H9 (cell line): ENCODE measurements around the gene PCDH9. TPM values are rescaled to one million over a fixed set of nuclear protein-coding genes. Genes with fewer than 3 reads are reported as not detected.

Experiments used
- DNase-seq: peaks from one replicate; pipeline ENCODE4 v3.0.0-alpha.2; 2017
- H2AFZ ChIP-seq: one replicate; pipeline ENCODE4 v1.6.1; 2013; ENCODE audit warnings: mild to moderate bottlenecking, low read length, control low read depth, moderate library complexity
- H2AK5ac ChIP-seq: 2 replicates; pipeline ENCODE4 v1.6.1; 2013; ENCODE audit warnings: low read length, control low read depth, mixed read lengths; ENCODE audit not compliant: insufficient read length
- H2BK120ac ChIP-seq: one replicate; pipeline ENCODE4 v1.6.1; 2013; ENCODE audit warnings: low read depth, mild to moderate bottlenecking, low read length, control low read depth, inconsistent platforms; ENCODE audit not compliant: poor library complexity, severe bottlenecking
- H2BK12ac ChIP-seq: 2 replicates; pipeline ENCODE4 v1.6.1; 2013; ENCODE audit warnings: low read length, control low read depth, mixed read lengths, low read depth; ENCODE audit not compliant: insufficient read length
- H2BK15ac ChIP-seq: 2 replicates; pipeline ENCODE4 v1.6.1; 2013; ENCODE audit warnings: low read depth, low read length, control low read depth
- H2BK20ac ChIP-seq: one replicate; pipeline ENCODE4 v1.6.1; 2013; ENCODE audit warnings: low read depth, mild to moderate bottlenecking, low read length, control low read depth, inconsistent platforms; ENCODE audit not compliant: poor library complexity, severe bottlenecking
- H2BK5ac ChIP-seq: 2 replicates; pipeline ENCODE4 v1.6.1; 2013; ENCODE audit warnings: low read length, control low read depth, mixed read lengths; ENCODE audit not compliant: insufficient read length
- H3K14ac ChIP-seq: 2 replicates; pipeline ENCODE4 v1.6.1; 2013; ENCODE audit warnings: low read length, control low read depth; ENCODE audit not compliant: insufficient read depth
- H3K18ac ChIP-seq: 2 replicates; pipeline ENCODE4 v1.6.1; 2013; ENCODE audit warnings: low read depth, mild to moderate bottlenecking, mixed read lengths, low read length, control low read depth; ENCODE audit not compliant: insufficient read length
- H3K23ac ChIP-seq: 2 replicates; pipeline ENCODE4 v1.6.1; 2013; ENCODE audit warnings: low read length, control low read depth, mixed read lengths, low read depth; ENCODE audit not compliant: insufficient read length
- H3K23me2 ChIP-seq: 2 replicates; pipeline ENCODE4 v1.6.1; 2013; ENCODE audit warnings: low read depth, mild to moderate bottlenecking, mixed read lengths, low read length, control low read depth; ENCODE audit not compliant: insufficient read length, poor library complexity, severe bottlenecking
- H3K27ac ChIP-seq: 2 replicates; pipeline ENCODE4 v1.5.1; 2013; ENCODE audit warnings: low read length, control low read depth, mixed read lengths, low read depth; ENCODE audit not compliant: insufficient read length
- H3K27me3 ChIP-seq: 2 replicates; pipeline ENCODE4 v1.6.1; 2013; ENCODE audit warnings: low read length, control low read depth, inconsistent platforms; ENCODE audit not compliant: insufficient read depth
- H3K4ac ChIP-seq: 2 replicates; pipeline ENCODE4 v1.6.1; 2013; ENCODE audit warnings: low read depth, mild to moderate bottlenecking, control low read depth, inconsistent platforms, low read length, moderate library complexity
- H3K4me1 ChIP-seq: 2 replicates; pipeline ENCODE4 v1.6.1; 2013; ENCODE audit warnings: low read length, control low read depth, inconsistent platforms; ENCODE audit not compliant: insufficient read depth
- H3K4me2 ChIP-seq: 2 replicates; pipeline ENCODE4 v1.6.1; 2013; ENCODE audit warnings: low read length, control low read depth, mixed read lengths; ENCODE audit not compliant: insufficient read length, insufficient read depth
- H3K56ac ChIP-seq: 2 replicates; pipeline ENCODE4 v1.6.1; 2013; ENCODE audit warnings: low read depth, mild to moderate bottlenecking, mixed read lengths, low read length, control low read depth; ENCODE audit not compliant: insufficient read length
- H3K79me1 ChIP-seq: 2 replicates; pipeline ENCODE4 v1.6.1; 2013; ENCODE audit warnings: low read depth, mild to moderate bottlenecking, moderate library complexity, low read length, control low read depth, inconsistent platforms; ENCODE audit not compliant: insufficient read depth, poor library complexity, severe bottlenecking
- H3K79me2 ChIP-seq: 2 replicates; pipeline ENCODE4 v1.6.1; 2013; ENCODE audit warnings: low read length, control low read depth, inconsistent platforms; ENCODE audit not compliant: insufficient read depth
- H3K9ac ChIP-seq: 2 replicates; pipeline ENCODE4 v1.6.1; 2013; ENCODE audit warnings: low read length, control low read depth, mixed read lengths; ENCODE audit not compliant: insufficient read length; ENCODE audit errors: extremely low read depth
- H3K9me3 ChIP-seq: one replicate; pipeline ENCODE4 v1.6.1; 2013; ENCODE audit warnings: low read depth, low read length, inconsistent platforms; ENCODE audit not compliant: control insufficient read depth
- H3T11ph ChIP-seq: one replicate; pipeline ENCODE4 v1.6.1; 2013; ENCODE audit warnings: mild to moderate bottlenecking, low read length, control low read depth, inconsistent platforms
- H4K20me1 ChIP-seq: one replicate; pipeline ENCODE4 v1.6.1; 2013; ENCODE audit not compliant: control insufficient read depth, insufficient read length, insufficient read depth
- H4K5ac ChIP-seq: 2 replicates; pipeline ENCODE4 v1.6.1; 2013; ENCODE audit warnings: low read depth, mild to moderate bottlenecking, mixed read lengths, low read length, control low read depth; ENCODE audit not compliant: insufficient read length
- H4K8ac ChIP-seq: replicated peaks from 2 replicates; pipeline ENCODE4 v1.6.1; 2013; ENCODE audit warnings: low read length, control low read depth, mixed read lengths, low read depth; ENCODE audit not compliant: insufficient read length
- H4K91ac ChIP-seq: 2 replicates; pipeline ENCODE4 v1.6.1; 2013; ENCODE audit warnings: low read depth, mild to moderate bottlenecking, moderate library complexity, mixed read lengths, low read length, control low read depth; ENCODE audit not compliant: insufficient read length
- H3K27ac Mint-ChIP-seq, 3 experiments: 2 replicates in 2 of 3; 3 replicates in 1 of 3; pipeline ENCODE4 v1.8.0; 2020 to 2021; ENCODE audit warnings: mixed read lengths in 3 of 3, mild to moderate bottlenecking in 1 of 3, moderate library complexity in 1 of 3
- H3K27me3 Mint-ChIP-seq: 2 replicates; pipeline ENCODE4 v1.8.0; 2021; ENCODE audit warnings: low read depth, mild to moderate bottlenecking, moderate library complexity, mixed read lengths
- H3K36me3 Mint-ChIP-seq, 3 experiments: 2 replicates in 2 of 3; 3 replicates in 1 of 3; pipeline ENCODE4 v1.8.0; 2020 to 2021; ENCODE audit warnings: low read depth in 3 of 3, mixed read lengths in 3 of 3; ENCODE audit not compliant: insufficient read depth in 1 of 3
- H3K4me1 Mint-ChIP-seq, 2 experiments: 2 replicates each; pipeline ENCODE4 v1.8.0; 2020; ENCODE audit warnings: mixed read lengths in 2 of 2
- H3K4me3 Mint-ChIP-seq, 2 experiments: 2 replicates in 1 of 2; 3 replicates in 1 of 2; pipeline ENCODE4 v1.8.0; 2020 to 2021; ENCODE audit warnings: mild to moderate bottlenecking in 2 of 2, mixed read lengths in 2 of 2, moderate library complexity in 1 of 2
- H3K9me3 Mint-ChIP-seq, 2 experiments: 2 replicates in 1 of 2; 3 replicates in 1 of 2; pipeline ENCODE4 v1.8.0; 2020; ENCODE audit warnings: mild to moderate bottlenecking in 2 of 2, mixed read lengths in 2 of 2, moderate library complexity in 1 of 2
- total RNA-seq: library from RNA; stranded (reverse); gene quantifications from 2 replicates; pipeline ENCODE4 v1.2.1, GENCODE V29; 2021
- TF ChIP-seq, protein P1 (sequence below): fragments of 200-600 bp; sonication (generic); conservative IDR thresholded peaks from 3 replicates; pipeline ENCODE4 v1.8.0; 2021; ENCODE audit warnings: antibody characterized with exemption, mild to moderate bottlenecking

PCDH9 gene
- total RNA-seq, 1 experiment from 2014 or later, result 0.11 TPM

DNA sequence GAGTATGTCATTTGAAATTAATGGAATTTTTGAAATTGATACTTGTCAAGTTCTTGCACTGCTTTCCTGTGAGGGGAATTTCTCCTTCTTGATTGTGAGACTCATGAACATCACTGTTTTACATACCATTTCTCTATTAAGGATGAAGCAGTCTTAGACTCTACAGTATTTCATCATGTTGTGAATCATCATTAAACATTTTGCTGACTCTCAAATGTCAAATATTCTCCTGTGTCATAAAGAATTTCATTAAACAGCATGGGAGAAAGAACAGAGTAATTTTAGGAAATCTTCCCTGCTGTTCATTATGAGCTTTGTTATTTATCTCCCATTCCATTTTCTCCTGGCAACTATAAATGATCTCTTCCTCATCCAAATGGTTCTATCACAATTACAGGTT lies 729.0 kb downstream of the PCDH9 start:
- Histone ChIP-seq H2AFZ (no peak overlapping the region), H4K91ac (no peak overlapping the region), H3T11ph (no peak overlapping the region), H4K8ac (no peak overlapping the region), H3K23ac (no peak overlapping the region), H2BK120ac (no peak overlapping the region), H3K14ac (no peak overlapping the region), H3K4me1 (no peaks in the 10 kb centered on the region), H3K23me2 (no peaks in the 10 kb centered on the region), H3K9ac (no peak overlapping the region), H2BK5ac (no peak overlapping the region), H3K79me2 (no peaks in the 10 kb centered on the region), H2BK20ac (no peak overlapping the region), H4K5ac (no peak overlapping the region), H3K27ac (no peak overlapping the region), H3K79me1 (no peaks in the 10 kb centered on the region), H2AK5ac (no peak overlapping the region), H3K18ac (no peak overlapping the region), H2BK12ac (no peak overlapping the region), H3K56ac (no peak overlapping the region), H3K4me2 (no peak overlapping the region), H4K20me1 (no peaks in the 10 kb centered on the region), H3K9me3 (no peaks in the 10 kb centered on the region), H3K27me3 (no peaks in the 10 kb centered on the region), H3K4ac (no peak overlapping the region), H2BK15ac (no peak overlapping the region)
- Mint-ChIP-seq H3K27me3 (no peaks in the 10 kb centered on the region), H3K27ac (no peak overlapping the region), H3K4me3 (no peak overlapping the region), H3K4me1 (peaks cover 14 to 25% of the 10 kb centered on the region in 2 experiments), H3K36me3 (no peaks in the 10 kb centered on the region), H3K9me3 (no peaks in the 10 kb centered on the region)
- no peak for DNase-seq
- TF ChIP-seq, protein P1, sequence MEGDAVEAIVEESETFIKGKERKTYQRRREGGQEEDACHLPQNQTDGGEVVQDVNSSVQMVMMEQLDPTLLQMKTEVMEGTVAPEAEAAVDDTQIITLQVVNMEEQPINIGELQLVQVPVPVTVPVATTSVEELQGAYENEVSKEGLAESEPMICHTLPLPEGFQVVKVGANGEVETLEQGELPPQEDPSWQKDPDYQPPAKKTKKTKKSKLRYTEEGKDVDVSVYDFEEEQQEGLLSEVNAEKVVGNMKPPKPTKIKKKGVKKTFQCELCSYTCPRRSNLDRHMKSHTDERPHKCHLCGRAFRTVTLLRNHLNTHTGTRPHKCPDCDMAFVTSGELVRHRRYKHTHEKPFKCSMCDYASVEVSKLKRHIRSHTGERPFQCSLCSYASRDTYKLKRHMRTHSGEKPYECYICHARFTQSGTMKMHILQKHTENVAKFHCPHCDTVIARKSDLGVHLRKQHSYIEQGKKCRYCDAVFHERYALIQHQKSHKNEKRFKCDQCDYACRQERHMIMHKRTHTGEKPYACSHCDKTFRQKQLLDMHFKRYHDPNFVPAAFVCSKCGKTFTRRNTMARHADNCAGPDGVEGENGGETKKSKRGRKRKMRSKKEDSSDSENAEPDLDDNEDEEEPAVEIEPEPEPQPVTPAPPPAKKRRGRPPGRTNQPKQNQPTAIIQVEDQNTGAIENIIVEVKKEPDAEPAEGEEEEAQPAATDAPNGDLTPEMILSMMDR, result no peak
